Endothelial cell of umbilical vein (primary cell): ENCODE results near the gene TOX4. TPM values are rescaled to one million over a fixed set of nuclear protein-coding genes. Genes with fewer than 3 reads are reported as not detected.

Experiments
- BruUV-seq: library from RNA; stranded (reverse); fragments of 400-500 nt; replicated peaks from 2 replicates; lab custom pipeline; 2021; lab: Mats Ljungman, UMichigan
- CTCF ChIA-PET: fragments of 300-600, 350-600 bp; sonication (Branson Sonifier 250); formaldehyde crosslinking; loops from one replicate; lab custom pipeline; 2021; ENCODE audit warnings: antibody characterized with exemption, inconsistent platforms; lab: Charles Lee
- POLR2A ChIA-PET: fragments of 300-600, 350-600 bp; sonication (Branson Sonifier 250); formaldehyde crosslinking; loops from one replicate; lab custom pipeline; 2021; ENCODE audit warnings: antibody characterized with exemption, inconsistent platforms; lab: Charles Lee
- DNase-seq: peaks from one replicate; pipeline ENCODE4 v3.0.0-alpha.2; 2011; ENCODE audit warnings: low read depth, low spot score
- FAIRE-seq: peaks from 2 replicates; lab custom pipeline; 2011; peaks lifted over from hg19 to GRCh38; lab: Jason Lieb, UNC
- H2AFZ ChIP-seq: 2 replicates; pipeline ENCODE4 v1.6.0; 2012; ENCODE audit warnings: low read depth, low read length, control low read depth, inconsistent platforms
- H3K27ac ChIP-seq: 2 replicates; pipeline ENCODE4 v1.5.1; 2011; ENCODE audit warnings: low read depth, mild to moderate bottlenecking, control low read depth, low read length, moderate library complexity; ENCODE audit not compliant: insufficient read depth
- H3K27me3 ChIP-seq, 2 experiments: 2 replicates each; pipeline versions ENCODE4 v1.6.0 to v1.6.1; 2011; ENCODE audit warnings: low read length in 2 of 2, mixed read lengths in 1 of 2; ENCODE audit not compliant: control insufficient read depth in 2 of 2, insufficient read depth in 2 of 2
- H3K36me3 ChIP-seq, 2 experiments: 2 replicates in 1 of 2; 3 replicates in 1 of 2; pipeline ENCODE4 v1.5.1; 2011; ENCODE audit warnings: low read length in 2 of 2, mild to moderate bottlenecking in 1 of 2, moderate library complexity in 1 of 2; ENCODE audit not compliant: control insufficient read depth in 2 of 2, insufficient read depth in 2 of 2; ENCODE audit errors: extremely low read depth in 1 of 2
- H3K4me1 ChIP-seq: 3 replicates; pipeline ENCODE4 v1.5.1; 2011; ENCODE audit warnings: mild to moderate bottlenecking, low read length; ENCODE audit not compliant: control insufficient read depth, insufficient read depth; ENCODE audit errors: extremely low read depth
- H3K4me2 ChIP-seq: 2 replicates; pipeline ENCODE4 v1.6.1; 2011; ENCODE audit warnings: low read length, control low read depth, mixed read lengths; ENCODE audit not compliant: insufficient read depth
- H3K4me3 ChIP-seq, 3 experiments: fragments of 200-600 bp in 1 of 3; sonication (generic), shearing (Covaris generic) in 1 of 3; replicated peaks in 1 of 3; 2 replicates each; pipeline ENCODE4 v1.5.1; 2011 to 2016; ENCODE audit warnings: control low read depth in 3 of 3, low read length in 3 of 3, mild to moderate bottlenecking in 2 of 3, inconsistent platforms in 1 of 3, low read depth in 1 of 3, moderate library complexity in 1 of 3; ENCODE audit not compliant: insufficient read depth in 1 of 3
- H3K79me2 ChIP-seq: 2 replicates; pipeline ENCODE4 v1.6.0; 2012; ENCODE audit warnings: low read length, inconsistent platforms; ENCODE audit not compliant: control insufficient read depth, insufficient read depth
- H3K9ac ChIP-seq: replicated peaks from 2 replicates; pipeline ENCODE3; 2011; ENCODE audit warnings: low read length, control low read depth; ENCODE audit not compliant: insufficient read depth; ENCODE audit errors: extremely low read depth
- H3K9me1 ChIP-seq: replicated peaks from 3 replicates; pipeline ENCODE4 v1.6.0; 2011; ENCODE audit warnings: mild to moderate bottlenecking, low read length; ENCODE audit not compliant: control insufficient read depth, insufficient read depth; ENCODE audit errors: extremely low read depth
- H3K9me3 ChIP-seq: replicated peaks from 2 replicates; pipeline ENCODE4 v1.5.1; 2012; ENCODE audit warnings: low read length, inconsistent platforms; ENCODE audit not compliant: control insufficient read depth, insufficient read depth
- H4K20me1 ChIP-seq: replicated peaks from 2 replicates; pipeline ENCODE3; 2011; ENCODE audit warnings: mild to moderate bottlenecking, low read length; ENCODE audit not compliant: control insufficient read depth, insufficient read depth; ENCODE audit errors: extremely low read depth
- CTCF ChIP-seq, 2 donors: IDR thresholded peaks; 1 replicate in 1 of 2; 2 replicates in 1 of 2; pipeline ENCODE4 v1.5.1; 2011; ENCODE audit warnings: low read length in 2 of 2, mild to moderate bottlenecking in 2 of 2, moderate library complexity in 2 of 2, control low read depth in 1 of 2, inconsistent platforms in 1 of 2, low read depth in 1 of 2; ENCODE audit not compliant: insufficient read depth in 1 of 2; ENCODE audit errors: extremely low read depth in 1 of 2
- EZH2 ChIP-seq: IDR thresholded peaks from 2 replicates; pipeline ENCODE4 v1.6.1; 2012; ENCODE audit warnings: borderline replicate concordance, low read depth, mild to moderate bottlenecking, moderate library complexity, low read length, inconsistent platforms; ENCODE audit not compliant: severe bottlenecking
- FOS ChIP-seq: IDR thresholded peaks from 2 replicates; pipeline ENCODE4 v1.6.1; 2011; ENCODE audit warnings: mild to moderate bottlenecking, low read length, moderate library complexity, borderline replicate concordance; ENCODE audit not compliant: insufficient read depth
- GATA2 ChIP-seq: IDR thresholded peaks from 2 replicates; pipeline ENCODE4 v1.7.0; 2011; ENCODE audit warnings: low read depth, mild to moderate bottlenecking, moderate library complexity, mixed read lengths, low read length; ENCODE audit not compliant: insufficient read length, insufficient read depth
- JUN ChIP-seq: IDR thresholded peaks from 2 replicates; pipeline ENCODE4 v1.6.1; 2011; ENCODE audit warnings: borderline replicate concordance, low read depth; ENCODE audit not compliant: insufficient read length, insufficient read depth
- MAX ChIP-seq: IDR thresholded peaks from 2 replicates; pipeline ENCODE4 v1.6.1; 2011; ENCODE audit not compliant: insufficient read depth, insufficient read length
- MYC ChIP-seq: IDR thresholded peaks from one replicate; pipeline ENCODE4 v1.6.1; 2011; ENCODE audit warnings: mild to moderate bottlenecking, low read depth, low read length
- POLR2A ChIP-seq: IDR thresholded peaks from 2 replicates; pipeline ENCODE4 v1.6.1; 2012; ENCODE audit warnings: low read depth, mild to moderate bottlenecking, control low read depth, low read length
- POLR2AphosphoS5 ChIP-seq: IDR thresholded peaks from 2 replicates; pipeline ENCODE4 v1.6.1; 2012; ENCODE audit warnings: low read depth, mild to moderate bottlenecking, control low read depth, low read length, moderate library complexity; ENCODE audit not compliant: insufficient read depth
- dilution Hi-C: fragments of 300-500 bp; cut with MboI; formaldehyde crosslinking; loops from one replicate; pipeline ENCODE4 v1.15.0; 2019; ENCODE audit warnings: low sequenced_read_pairs; ENCODE audit not compliant: extremely low pct_ligation_motif_present
- intact Hi-C: fragments of 100-400 bp; cut with micrococcal nuclease; formaldehyde crosslinking; loops from one replicate; pipeline ENCODE4 v1.10.0; 2022
- polyA plus RNA-seq, 4 experiments: library from polyadenylated mRNA; depleted of rRNA in 3 of 4; stranded (reverse) in 3 of 4; unstranded in 1 of 4; fragments of >200 nt; gene quantifications; 2 replicates each; pipeline versions ENCODE4 v1.2.1 to v1.2.3, GENCODE V29; 2011 to 2012; ENCODE audit warnings: missing spikeins in 1 of 4
- total RNA-seq: library from RNA; stranded (reverse); gene quantifications from 2 replicates; pipeline ENCODE4 v1.2.3, GENCODE V29; 2021

Gene TOX4
- total and polyA plus RNA-seq, 2 donors (not counting 3 experiments of a cell fraction or from before 2014, with no cell fraction given), result 67.4 to 78.4 TPM

DNA sequence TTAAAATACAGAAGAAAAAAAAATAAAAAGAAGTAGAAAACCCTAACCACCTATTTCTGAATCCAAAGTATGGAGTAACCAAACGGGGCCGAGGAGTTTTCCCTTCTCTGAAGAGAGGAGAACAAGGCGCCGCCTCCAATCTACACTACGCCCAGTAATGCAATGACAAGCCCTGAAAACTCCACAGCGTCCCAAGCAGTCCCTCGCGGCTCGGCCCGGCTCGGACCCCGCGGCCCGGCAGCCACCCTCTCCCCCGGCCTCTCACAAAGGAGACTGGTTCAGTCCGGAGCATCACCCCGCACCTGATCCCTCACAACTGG, 21.4 kb upstream of the TOX4 start:
- Histone ChIP-seq H3K9ac (peak overlapping the region; percentile 90), H2AFZ (peak overlapping the region; percentile 52), H3K79me2 (peaks cover 51% of the 10 kb centered on the region), H3K4me3 (peak overlapping the region; percentile 84 to 93 (median 91)), H3K4me2 (peak overlapping the region; percentile 90), H3K36me3 (peaks cover 0 to 6% of the 10 kb centered on the region in 2 experiments), H3K9me3 (no peaks in the 10 kb centered on the region), H4K20me1 (no peaks in the 10 kb centered on the region), H3K9me1 (no peaks in the 10 kb centered on the region), H3K27ac (peak overlapping the region; percentile 59), H3K27me3 (no peaks in the 10 kb centered on the region), H3K4me1 (peaks cover 15% of the 10 kb centered on the region)
- peak; percentile 31 for FAIRE-seq
- TSS peak; percentile 50 for BruUV-seq
- DNase-seq, result no peak
- ChIA-PET CTCF (interaction anchor here (0.6 to 2.9 kb wide), 9 partner anchors 9 to 55 kb away, joined by 3 to 26 read pairs (median 5); partner anchors contain the start of genes METTL3, RAB2B and TOX4), POLR2A (interaction anchor here (1.4 to 2.9 kb wide), 2 partner anchors 11 to 18 kb away, joined by 3 to 23 read pairs; no protein-coding TSS in a partner anchor)
- intact Hi-C loops (no loop called here), dilution Hi-C loops (no loop called here)
- TF ChIP-seq JUN, result no peak
- no peak for TF ChIP-seq POLR2A
- no peak for TF ChIP-seq CTCF (IDR thresholded peaks at IDR 0.05; ENCODE audit: extremely low read depth in 1 of 2, insufficient read depth in 1 of 2, low read depth in 1 of 2, low read length in 2 of 2)
- no peak for TF ChIP-seq POLR2AphosphoS5
- TF ChIP-seq GATA2, result no peak
- no peak for TF ChIP-seq MAX
- TF ChIP-seq FOS, result no peak
- no peak for TF ChIP-seq MYC
- no peak for TF ChIP-seq EZH2
